AG04449 (cell line): ENCODE data around the gene MPND.

Experiments used
- CTCF ChIA-PET: fragments of 350-600 bp; formaldehyde crosslinking; extraction: SDS; loops from one replicate; lab custom pipeline; 2021; ENCODE audit warnings: antibody characterized with exemption; lab: Yijun Ruan, JAX
- POLR2A ChIA-PET: fragments of 400-600, 350-600 bp; formaldehyde crosslinking; extraction: SDS; loops from one replicate; lab custom pipeline; 2020; ENCODE audit warnings: antibody characterized with exemption, inconsistent platforms; lab: Yijun Ruan, JAX
- DNase-seq: peaks from one replicate; pipeline ENCODE4 v3.0.0-alpha.2; 2010; ENCODE audit warnings: low read depth, low spot score
- H3K4me3 ChIP-seq: 2 replicates; pipeline ENCODE4 v1.5.1; 2011; ENCODE audit warnings: low read depth, mild to moderate bottlenecking, control low read depth, low read length
- TF ChIP-seq, protein P1 (sequence below): IDR thresholded peaks from one replicate; pipeline ENCODE4 v1.5.1; 2011; ENCODE audit warnings: mild to moderate bottlenecking, moderate library complexity, low read length, control low read depth, inconsistent platforms; ENCODE audit not compliant: insufficient read depth; ENCODE audit errors: missing control alignments

The MPND gene

DNA sequence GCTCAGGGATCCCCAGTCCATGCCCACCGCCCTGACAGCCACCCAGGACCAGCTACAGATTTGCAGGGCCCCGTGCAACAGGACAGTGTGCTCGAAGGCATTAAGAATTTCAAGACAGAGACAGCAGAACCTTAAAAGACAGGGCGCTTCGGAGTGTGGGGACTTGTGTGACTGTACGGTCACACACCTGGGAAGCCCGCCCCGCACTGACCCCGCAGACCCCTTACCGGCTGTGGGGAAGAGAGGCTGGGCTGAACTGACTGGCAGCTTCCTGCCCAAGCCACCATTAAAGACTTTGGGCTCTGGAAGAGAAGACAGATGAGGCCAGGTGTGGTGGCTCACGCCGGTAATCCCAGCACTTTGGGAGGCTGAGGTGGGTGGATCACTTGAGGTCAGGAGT lies 19.1 kb upstream of the MPND start:
- ChIA-PET POLR2A (no interaction called here), CTCF (no interaction called here)
- TF ChIP-seq, protein P1, sequence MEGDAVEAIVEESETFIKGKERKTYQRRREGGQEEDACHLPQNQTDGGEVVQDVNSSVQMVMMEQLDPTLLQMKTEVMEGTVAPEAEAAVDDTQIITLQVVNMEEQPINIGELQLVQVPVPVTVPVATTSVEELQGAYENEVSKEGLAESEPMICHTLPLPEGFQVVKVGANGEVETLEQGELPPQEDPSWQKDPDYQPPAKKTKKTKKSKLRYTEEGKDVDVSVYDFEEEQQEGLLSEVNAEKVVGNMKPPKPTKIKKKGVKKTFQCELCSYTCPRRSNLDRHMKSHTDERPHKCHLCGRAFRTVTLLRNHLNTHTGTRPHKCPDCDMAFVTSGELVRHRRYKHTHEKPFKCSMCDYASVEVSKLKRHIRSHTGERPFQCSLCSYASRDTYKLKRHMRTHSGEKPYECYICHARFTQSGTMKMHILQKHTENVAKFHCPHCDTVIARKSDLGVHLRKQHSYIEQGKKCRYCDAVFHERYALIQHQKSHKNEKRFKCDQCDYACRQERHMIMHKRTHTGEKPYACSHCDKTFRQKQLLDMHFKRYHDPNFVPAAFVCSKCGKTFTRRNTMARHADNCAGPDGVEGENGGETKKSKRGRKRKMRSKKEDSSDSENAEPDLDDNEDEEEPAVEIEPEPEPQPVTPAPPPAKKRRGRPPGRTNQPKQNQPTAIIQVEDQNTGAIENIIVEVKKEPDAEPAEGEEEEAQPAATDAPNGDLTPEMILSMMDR, result no peak
- no peak overlapping the region for H3K4me3 ChIP-seq
- DNase-seq, result no peak

DNA sequence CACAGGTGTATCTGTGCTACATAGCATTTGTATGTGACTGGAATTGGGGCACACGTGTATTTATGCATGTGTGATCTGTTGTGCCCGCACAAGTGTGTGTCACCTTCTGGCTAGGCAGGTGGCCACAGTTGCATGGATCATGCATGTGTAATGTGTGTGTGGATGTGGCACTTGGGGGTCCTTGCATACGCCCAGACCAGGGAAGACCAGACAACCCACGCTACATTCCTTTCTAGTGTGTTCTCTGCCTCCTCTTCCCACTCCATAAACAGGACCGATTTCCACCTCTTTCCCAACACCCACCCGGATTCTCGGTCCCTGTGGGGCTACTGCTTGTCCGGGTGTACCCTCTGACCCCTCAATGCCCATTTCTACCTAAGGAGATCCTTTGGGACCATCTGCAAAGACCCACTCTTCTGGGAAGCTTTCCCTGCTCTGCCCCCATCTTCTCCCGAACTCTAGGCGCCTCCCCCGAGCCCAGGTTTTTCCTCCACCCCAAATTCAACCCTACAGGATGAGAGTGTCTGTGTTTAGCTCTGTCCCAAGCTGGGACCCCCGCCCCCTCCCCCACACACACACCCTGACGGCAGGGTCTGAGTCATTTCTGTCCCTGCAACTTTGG lies 17.0 kb upstream of the MPND start:
- no peak for DNase-seq
- CTCF ChIA-PET, result no interaction called here
- TF ChIP-seq, protein P1, result no peak
- H3K4me3 ChIP-seq, result peak overlapping the region; percentile 23; the same call in 1 of the 2 replicates
- POLR2A ChIA-PET, result no interaction called here

DNA sequence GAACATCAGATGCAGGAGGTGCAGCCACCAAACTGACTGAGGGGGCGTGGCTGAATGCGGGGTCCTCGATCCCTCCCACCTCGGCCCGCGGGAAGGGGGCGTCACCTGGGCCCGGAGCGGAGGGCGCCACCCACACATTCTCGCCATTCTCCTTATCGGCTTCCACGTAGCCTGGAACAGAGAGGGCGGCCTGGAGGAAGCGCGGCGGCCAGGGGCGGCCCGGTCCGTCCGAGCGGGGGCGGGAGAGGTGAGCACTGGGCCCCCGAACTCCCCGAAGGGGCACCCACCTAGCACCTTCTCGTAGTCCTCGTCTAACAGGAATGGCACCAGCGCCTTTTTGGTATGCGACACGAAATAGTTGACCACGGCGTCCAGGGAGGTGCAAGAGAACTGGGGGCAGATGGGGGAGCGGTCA lies 16.5 kb upstream of the MPND start:
- H3K4me3 ChIP-seq, result peak overlapping the region; percentile 23

DNA sequence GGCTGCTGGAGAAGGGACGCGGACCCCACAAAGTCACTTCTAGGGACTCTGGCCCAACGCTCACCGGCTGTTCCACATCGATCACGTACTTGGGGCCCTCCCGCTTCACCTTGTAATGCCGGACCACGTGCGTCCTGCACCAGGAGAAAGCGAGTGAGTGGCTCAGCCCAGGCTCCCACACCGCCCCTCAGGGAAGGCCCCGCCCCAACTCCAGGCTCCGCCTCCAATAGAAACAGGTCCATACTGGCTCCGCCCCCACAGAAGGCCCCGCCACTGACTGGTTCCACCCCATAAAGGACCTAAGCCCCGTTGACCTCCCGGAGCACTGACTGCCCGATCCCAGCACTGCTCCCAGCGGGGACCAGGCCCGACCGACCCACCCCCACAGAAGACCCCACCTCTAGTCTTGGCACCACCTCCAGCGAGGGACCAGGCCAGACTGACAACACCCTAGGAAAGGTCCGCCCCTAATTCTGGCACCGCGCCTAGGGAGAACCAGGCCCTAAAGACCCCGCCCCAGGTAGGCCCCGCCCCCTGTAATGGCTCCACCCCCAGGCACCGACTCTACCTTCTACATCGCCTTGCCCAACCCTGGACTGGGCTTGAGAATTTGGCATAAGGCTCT lies 16.0 kb upstream of the MPND start:
- POLR2A ChIA-PET, result interaction anchor here (1.1 kb wide), 1 partner anchor 15 kb away, joined by 6 read pairs; the partner anchor contains the start of gene MPND
- CTCF ChIA-PET, result interaction anchor here (0.9 to 1.0 kb wide), 2 partner anchors 16 to 25 kb away, joined by 3 to 6 read pairs; partner anchors contain the start of gene MPND
- TF ChIP-seq, protein P1, result no peak
- DNase-seq, result no peak
- peak overlapping the region; percentile 56 for H3K4me3 ChIP-seq

More for the DNA sequence above, 16.5 kb upstream of the MPND start:
- CTCF ChIA-PET, result no interaction called here
- POLR2A ChIA-PET, result no interaction called here
- TF ChIP-seq, protein P1, result no peak
- DNase-seq, result no peak

DNA sequence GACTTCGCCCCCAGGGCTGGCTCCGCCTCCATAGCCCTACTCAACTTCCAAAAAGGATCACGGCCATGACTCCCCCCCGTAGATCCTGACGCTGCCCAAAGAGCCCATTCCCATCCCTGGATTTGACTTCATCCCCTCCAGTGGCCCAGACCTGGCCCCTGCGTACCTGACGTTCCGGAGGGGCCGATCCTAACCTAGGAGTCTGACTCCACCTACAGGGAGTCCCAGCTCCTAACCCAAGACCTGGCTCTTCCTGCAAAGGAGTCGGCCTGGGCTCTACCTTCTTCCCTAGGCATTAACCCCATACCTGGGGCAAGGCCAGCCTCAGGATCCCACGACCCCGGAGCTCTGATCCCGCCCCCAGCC lies 15.5 kb upstream of the MPND start:
- no peak for DNase-seq
- ChIA-PET CTCF (interaction anchor here (0.9 to 1.0 kb wide), 2 partner anchors 15 to 25 kb away, joined by 3 to 6 read pairs; partner anchors contain the start of gene MPND), POLR2A (interaction anchor here (1.1 kb wide), 1 partner anchor 15 kb away, joined by 6 read pairs; the partner anchor contains the start of gene MPND)
- H3K4me3 ChIP-seq, result peak overlapping the region; percentile 56
- TF ChIP-seq, protein P1, result no peak
